HCT116 (cell line): Measurements from ENCODE around the gene NAA40. TPM values are rescaled to one million over a fixed set of nuclear protein-coding genes. Genes with fewer than 3 reads are reported as not detected.

Experiments
- ATAC-seq: fragments of 200-7000 bp; cut with Tn5 transposase; 2 replicates; pipeline ENCODE4 v1.9.1; 2020; ENCODE audit warnings: mild to moderate bottlenecking, moderate library complexity
- BruUV-seq: library from RNA; stranded (reverse); fragments of 400-500 nt; replicated peaks from 2 replicates; lab custom pipeline; 2021; lab: Mats Ljungman, UMichigan
- CTCF ChIA-PET: fragments of 300-600 bp; sonication (Branson Sonifier 250); formaldehyde crosslinking; loops from one replicate; lab custom pipeline; 2021; ENCODE audit warnings: antibody characterized with exemption; lab: Charles Lee
- POLR2A ChIA-PET: fragments of 300-600, 350-600 bp; sonication (Branson Sonifier 250); formaldehyde crosslinking; loops from one replicate; lab custom pipeline; 2021; ENCODE audit warnings: antibody characterized with exemption; lab: Charles Lee
- RAD21 ChIA-PET, 2 experiments: fragments of 300-600 bp; sonication (Branson Sonifier 250); formaldehyde crosslinking; loops; one replicate each; lab custom pipeline; 2023; ENCODE audit warnings: low total read pairs in 2 of 2; ENCODE audit not compliant: uncharacterized antibody in 2 of 2, unreplicated experiment in 2 of 2, low non-redundant PET in 1 of 2; lab: Charles Lee
- DNase-seq: peaks from one replicate; pipeline ENCODE4 v3.0.0-alpha.2; 2010; ENCODE audit warnings: low read depth, low spot score
- H2AFZ ChIP-seq: fragments of 200-600 bp; shearing (Covaris generic), sonication (generic); 2 replicates; pipeline ENCODE4 v1.6.1; 2017; ENCODE audit warnings: low read depth, mixed run types, mixed read lengths, antibody characterized with exemption, low read length; ENCODE audit not compliant: poor library complexity, severe bottlenecking
- H3K27ac ChIP-seq: 2 replicates; pipeline ENCODE4 v1.5.1; 2012; ENCODE audit warnings: low read depth, low read length
- H3K27me3 ChIP-seq: fragments of 200-600 bp; sonication (generic); 2 replicates; pipeline ENCODE4 v1.6.1; 2016; ENCODE audit warnings: mixed run types, low read length, mixed read lengths; ENCODE audit not compliant: insufficient read depth
- H3K36me3 ChIP-seq, 2 experiments: fragments of 200-500 bp in 1 of 2; fragments of 200-600 bp in 1 of 2; sonication (Bioruptor generic) in 1 of 2; sonication (generic) in 1 of 2; 2 replicates each; pipeline versions ENCODE4 v1.5.1 to v1.6.1; 2014 to 2016; ENCODE audit warnings: low read length in 2 of 2, inconsistent platforms in 1 of 2, mixed read lengths in 1 of 2, mixed run types in 1 of 2; ENCODE audit not compliant: insufficient read depth in 2 of 2, control insufficient read depth in 1 of 2
- H3K4me1 ChIP-seq, 2 experiments: fragments of 200-600 bp in 1 of 2; sonication (generic) in 1 of 2; 2 replicates each; pipeline versions ENCODE4 v1.5.1 to v1.6.1; 2012 to 2017; ENCODE audit warnings: low read length in 2 of 2, inconsistent platforms in 1 of 2, mild to moderate bottlenecking in 1 of 2, mixed read lengths in 1 of 2, mixed run types in 1 of 2, moderate library complexity in 1 of 2; ENCODE audit not compliant: insufficient read depth in 2 of 2, control insufficient read depth in 1 of 2
- H3K4me2 ChIP-seq: fragments of 200-600 bp; sonication (generic); 2 replicates; pipeline ENCODE4 v1.6.1; 2017; ENCODE audit warnings: mixed run types, low read length, mixed read lengths
- H3K4me3 ChIP-seq, 2 experiments: fragments of 200-600 bp in 1 of 2; sonication (generic) in 1 of 2; replicated peaks in 1 of 2; 2 replicates each; pipeline ENCODE4 v1.5.1; 2011 to 2016; ENCODE audit warnings: low read length in 2 of 2, control low read depth in 1 of 2, low read depth in 1 of 2, mild to moderate bottlenecking in 1 of 2, mixed read lengths in 1 of 2, mixed run types in 1 of 2
- H3K79me2 ChIP-seq: fragments of 200-600 bp; sonication (generic); 2 replicates; pipeline ENCODE4 v1.6.1; 2017; ENCODE audit warnings: mild to moderate bottlenecking, mixed run types, low read length, moderate library complexity, mixed read lengths; ENCODE audit not compliant: insufficient read depth
- H3K9ac ChIP-seq: fragments of 200-600 bp; sonication (generic); 2 replicates; pipeline ENCODE4 v1.6.1; 2016; ENCODE audit warnings: low read length, mixed read lengths
- H3K9me2 ChIP-seq: fragments of 200-600 bp; sonication (generic), shearing (Covaris generic); 2 replicates; pipeline ENCODE4 v1.6.1; 2017; ENCODE audit warnings: mixed run types, mild to moderate bottlenecking, moderate library complexity; ENCODE audit not compliant: insufficient read depth
- H3K9me3 ChIP-seq, 2 experiments: fragments of 200-500 bp in 1 of 2; fragments of 200-600 bp in 1 of 2; sonication (Bioruptor generic) in 1 of 2; sonication (generic) in 1 of 2; 2 replicates each; pipeline ENCODE4 v1.6.1; 2014 to 2017; ENCODE audit warnings: low read length in 2 of 2, mixed read lengths in 2 of 2, inconsistent platforms in 1 of 2, low read depth in 1 of 2, mild to moderate bottlenecking in 1 of 2, mixed run types in 1 of 2, moderate library complexity in 1 of 2; ENCODE audit not compliant: control insufficient read depth in 1 of 2, insufficient read depth in 1 of 2
- H4K20me1 ChIP-seq: fragments of 200-600 bp; sonication (generic), shearing (Covaris generic); 2 replicates; pipeline ENCODE4 v1.6.1; 2017; ENCODE audit warnings: mixed run types, mild to moderate bottlenecking, moderate library complexity; ENCODE audit not compliant: insufficient read depth
- CBX3 ChIP-seq: IDR thresholded peaks from 2 replicates; pipeline ENCODE4 v1.6.1; 2012; ENCODE audit warnings: low read depth
- EZH2 ChIP-seq: fragments of 200-600 bp; sonication (generic); IDR thresholded peaks from 2 replicates; pipeline ENCODE4 v1.6.1; 2017; ENCODE audit warnings: antibody characterized with exemption, mixed run types
- EZH2phosphoT487 ChIP-seq: fragments of 200-600 bp; IDR thresholded peaks from 2 replicates; pipeline ENCODE4 v1.6.1; 2018; ENCODE audit warnings: antibody characterized with exemption, borderline replicate concordance
- JUND ChIP-seq: IDR thresholded peaks from 2 replicates; pipeline ENCODE4 v1.6.1; 2012
- POLR2A ChIP-seq: IDR thresholded peaks from 2 replicates; pipeline ENCODE4 v1.7.0; 2011; ENCODE audit warnings: borderline replicate concordance; ENCODE audit not compliant: insufficient read depth, insufficient read length; ENCODE audit errors: extremely low read depth
- RAD21 ChIP-seq: IDR thresholded peaks from 2 replicates; pipeline ENCODE4 v1.6.1; 2012; ENCODE audit warnings: low read depth, mild to moderate bottlenecking
- SIN3A ChIP-seq: IDR thresholded peaks from 2 replicates; pipeline ENCODE4 v1.6.1; 2012; ENCODE audit warnings: low read depth
- YY1 ChIP-seq: IDR thresholded peaks from 2 replicates; pipeline ENCODE4 v1.6.1; 2011; ENCODE audit warnings: low read length, low read depth, moderate library complexity, mild to moderate bottlenecking; ENCODE audit not compliant: insufficient replicate concordance; ENCODE audit errors: extremely low read depth
- intact Hi-C: fragments of 100-400 bp; cut with micrococcal nuclease; formaldehyde crosslinking; loops from 2 replicates; pipeline ENCODE4 v1.10.0; 2022
- total RNA-seq: library from RNA; stranded (reverse); gene quantifications from one replicate; pipeline ENCODE4 v1.2.1, GENCODE V29; 2021; ENCODE audit not compliant: unreplicated experiment
- TF ChIP-seq, protein P1 (sequence below), 3 experiments: fragments of 200-600 bp in 1 of 3; sonication (generic) in 1 of 3; IDR thresholded peaks in 2 of 3; conservative IDR thresholded peaks in 1 of 3; 2 replicates each; pipeline ENCODE4 v1.5.1; 2012 to 2017; ENCODE audit warnings: low read depth in 2 of 3, low read length in 2 of 3, antibody characterized with exemption in 1 of 3, borderline replicate concordance in 1 of 3, control low read depth in 1 of 3, mild to moderate bottlenecking in 1 of 3, mixed read lengths in 1 of 3, mixed run types in 1 of 3, moderate library complexity in 1 of 3; ENCODE audit not compliant: insufficient read depth in 1 of 3
- TF ChIP-seq, protein P2 (sequence below): IDR thresholded peaks from 2 replicates; pipeline ENCODE4 v1.6.1; 2011; ENCODE audit warnings: mild to moderate bottlenecking, low read length, moderate library complexity; ENCODE audit not compliant: insufficient replicate concordance; ENCODE audit errors: extremely low read depth

The NAA40 gene
- total RNA-seq, 1 experiment from 2014 or later, result 25.3 TPM

DNA sequence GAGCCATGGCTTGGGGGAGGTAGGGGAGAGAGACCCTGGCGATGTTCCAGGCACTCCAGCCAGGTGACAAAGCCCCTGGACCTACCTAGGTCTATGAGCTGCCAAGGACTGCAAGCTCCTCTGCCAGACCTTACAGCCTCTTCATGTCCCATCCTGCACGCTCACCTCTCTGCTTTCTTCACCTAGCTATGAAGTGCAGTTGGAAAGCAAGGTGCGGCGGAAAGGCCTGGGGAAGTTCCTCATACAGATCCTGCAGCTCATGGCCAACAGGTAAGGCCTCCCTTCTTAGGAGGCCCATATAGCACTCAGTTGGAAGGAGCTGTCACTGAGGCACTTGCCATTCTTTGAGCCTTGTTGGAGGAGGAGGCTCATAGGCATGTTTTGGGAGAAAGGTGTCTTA lies 13.8 kb downstream of the NAA40 start:
- CTCF ChIA-PET, result no interaction called here
- RAD21 ChIA-PET, result no interaction called here
- intact Hi-C loops, result no loop called here
- Histone ChIP-seq H3K4me2 (no peak overlapping the region), H3K27ac (no peak overlapping the region), H3K4me1 (no peaks in the 10 kb centered on the region), H3K9ac (no peak overlapping the region), H3K9me2 (no peaks in the 10 kb centered on the region), H3K4me3 (no peak overlapping the region), H3K36me3 (peaks cover 35 to 46% of the 10 kb centered on the region in 2 experiments), H2AFZ (no peak overlapping the region)
- POLR2A ChIA-PET, result no interaction called here
- no peak for ATAC-seq
- DNase-seq, result no peak
- BruUV-seq, result no TSS peak
- TF ChIP-seq, protein P1, sequence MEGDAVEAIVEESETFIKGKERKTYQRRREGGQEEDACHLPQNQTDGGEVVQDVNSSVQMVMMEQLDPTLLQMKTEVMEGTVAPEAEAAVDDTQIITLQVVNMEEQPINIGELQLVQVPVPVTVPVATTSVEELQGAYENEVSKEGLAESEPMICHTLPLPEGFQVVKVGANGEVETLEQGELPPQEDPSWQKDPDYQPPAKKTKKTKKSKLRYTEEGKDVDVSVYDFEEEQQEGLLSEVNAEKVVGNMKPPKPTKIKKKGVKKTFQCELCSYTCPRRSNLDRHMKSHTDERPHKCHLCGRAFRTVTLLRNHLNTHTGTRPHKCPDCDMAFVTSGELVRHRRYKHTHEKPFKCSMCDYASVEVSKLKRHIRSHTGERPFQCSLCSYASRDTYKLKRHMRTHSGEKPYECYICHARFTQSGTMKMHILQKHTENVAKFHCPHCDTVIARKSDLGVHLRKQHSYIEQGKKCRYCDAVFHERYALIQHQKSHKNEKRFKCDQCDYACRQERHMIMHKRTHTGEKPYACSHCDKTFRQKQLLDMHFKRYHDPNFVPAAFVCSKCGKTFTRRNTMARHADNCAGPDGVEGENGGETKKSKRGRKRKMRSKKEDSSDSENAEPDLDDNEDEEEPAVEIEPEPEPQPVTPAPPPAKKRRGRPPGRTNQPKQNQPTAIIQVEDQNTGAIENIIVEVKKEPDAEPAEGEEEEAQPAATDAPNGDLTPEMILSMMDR (IDR thresholded peaks at IDR 0.05 in 2 of 3, conservative IDR thresholded peaks at IDR 0.05 in 1 of 3; ENCODE audit: borderline replicate concordance in 1 of 3, insufficient read depth in 1 of 3, low read depth in 2 of 3, low read length in 2 of 3), result no peak
- TF ChIP-seq EZH2phosphoT487 (no peak), POLR2A (no peak), EZH2 (no peak)
- TF ChIP-seq, all 23 proteins: peak for 0
- Histone ChIP-seq H3K9me3 (no peaks in the 10 kb centered on the region), H3K27me3 (no peaks in the 10 kb centered on the region), H3K79me2 (peaks cover 7% of the 10 kb centered on the region; the same call in 1 of the 2 replicates), H4K20me1 (no peaks in the 10 kb centered on the region)

DNA sequence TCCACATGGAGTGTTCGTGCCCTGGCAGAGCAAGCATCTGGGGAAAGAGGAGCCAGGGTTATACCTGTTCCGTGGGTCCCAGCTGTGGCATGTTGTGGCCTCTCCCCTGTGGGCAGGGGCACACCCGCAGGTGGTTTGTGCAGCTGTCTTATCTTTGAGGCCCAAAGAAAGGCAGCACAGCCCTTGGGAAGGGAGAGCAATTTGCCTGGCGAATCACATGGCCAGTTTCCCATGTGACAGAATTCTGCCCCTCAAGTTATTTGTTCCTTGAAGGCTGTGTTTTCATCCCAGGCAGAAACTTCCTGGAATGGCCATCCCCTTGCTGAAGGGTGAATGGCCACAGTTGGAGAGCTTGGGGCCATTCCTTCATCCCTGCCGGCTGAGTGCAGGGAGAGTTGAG lies 19.2 kb downstream of the NAA40 start:
- H3K9me2 ChIP-seq, result no peaks in the 10 kb centered on the region
- no peaks in the 10 kb centered on the region for H4K20me1 ChIP-seq
- H3K36me3 ChIP-seq, result peaks cover 25 to 32% of the 10 kb centered on the region in 2 experiments
- no peak overlapping the region for H3K27ac ChIP-seq
- H3K4me1 ChIP-seq, result no peaks in the 10 kb centered on the region
- ChIA-PET CTCF (no interaction called here), RAD21 (no interaction called here), POLR2A (no interaction called here)
- BruUV-seq, result no TSS peak
- H3K79me2 ChIP-seq, result no peaks in the 10 kb centered on the region
- DNase-seq, result no peak
- intact Hi-C loops, result no loop called here
- no peaks in the 10 kb centered on the region for H3K9me3 ChIP-seq
- H3K4me3 ChIP-seq, result no peak overlapping the region
- H3K27me3 ChIP-seq, result no peaks in the 10 kb centered on the region
- H3K4me2 ChIP-seq, result no peak overlapping the region
- H2AFZ ChIP-seq, result no peak overlapping the region
- no peak overlapping the region for H3K9ac ChIP-seq
- no peak for ATAC-seq
- TF ChIP-seq RAD21 (no peak), SIN3A (no peak), EZH2phosphoT487 (no peak), POLR2A (no peak), YY1 (no peak), CBX3 (no peak), JUND (no peak)
- TF ChIP-seq, protein P1 (IDR thresholded peaks at IDR 0.05 in 2 of 3, conservative IDR thresholded peaks at IDR 0.05 in 1 of 3; ENCODE audit: borderline replicate concordance in 1 of 3, insufficient read depth in 1 of 3, low read depth in 2 of 3, low read length in 2 of 3), result no peak
- TF ChIP-seq, protein P2, sequence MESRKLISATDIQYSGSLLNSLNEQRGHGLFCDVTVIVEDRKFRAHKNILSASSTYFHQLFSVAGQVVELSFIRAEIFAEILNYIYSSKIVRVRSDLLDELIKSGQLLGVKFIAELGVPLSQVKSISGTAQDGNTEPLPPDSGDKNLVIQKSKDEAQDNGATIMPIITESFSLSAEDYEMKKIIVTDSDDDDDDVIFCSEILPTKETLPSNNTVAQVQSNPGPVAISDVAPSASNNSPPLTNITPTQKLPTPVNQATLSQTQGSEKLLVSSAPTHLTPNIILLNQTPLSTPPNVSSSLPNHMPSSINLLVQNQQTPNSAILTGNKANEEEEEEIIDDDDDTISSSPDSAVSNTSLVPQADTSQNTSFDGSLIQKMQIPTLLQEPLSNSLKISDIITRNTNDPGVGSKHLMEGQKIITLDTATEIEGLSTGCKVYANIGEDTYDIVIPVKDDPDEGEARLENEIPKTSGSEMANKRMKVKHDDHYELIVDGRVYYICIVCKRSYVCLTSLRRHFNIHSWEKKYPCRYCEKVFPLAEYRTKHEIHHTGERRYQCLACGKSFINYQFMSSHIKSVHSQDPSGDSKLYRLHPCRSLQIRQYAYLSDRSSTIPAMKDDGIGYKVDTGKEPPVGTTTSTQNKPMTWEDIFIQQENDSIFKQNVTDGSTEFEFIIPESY, result no peak
